Colonic mucosa (tissue), 4 donors: Measurements from ENCODE around the gene THBS3. TPM values are rescaled to one million over a fixed set of nuclear protein-coding genes. Genes with fewer than 3 reads are reported as not detected.
A peak's percentile ranks its signal among the peaks of the same experiment; 100 is the strongest.

Experiments
- DNase-seq: peaks from one replicate; pipeline ENCODE4 v3.0.0-alpha.2; 2020
- H3K27ac ChIP-seq: fragments of 200-600 bp; one replicate; pipeline ENCODE4 v1.8.0; 2021
- H3K27me3 ChIP-seq: fragments of 200-600 bp; one replicate; pipeline ENCODE4 v1.8.0; 2021
- H3K36me3 ChIP-seq: fragments of 200-600 bp; one replicate; pipeline ENCODE4 v1.8.0; 2021
- H3K4me1 ChIP-seq: fragments of 200-600 bp; one replicate; pipeline ENCODE4 v1.8.0; 2021; ENCODE audit warnings: mild to moderate bottlenecking
- H3K4me3 ChIP-seq: fragments of 200-600 bp; one replicate; pipeline ENCODE4 v1.8.0; 2021
- H3K9ac ChIP-seq, 2 donors: one replicate each; pipeline ENCODE4 v1.7.0; 2013; ENCODE audit warnings: control low read depth in 2 of 2, low read depth in 2 of 2, low read length in 2 of 2
- H3K9me3 ChIP-seq: fragments of 200-600 bp; one replicate; pipeline ENCODE4 v1.8.0; 2021
- CTCF ChIP-seq: fragments of 200-600 bp; IDR thresholded peaks from one replicate; pipeline ENCODE4 v1.8.0; 2022; ENCODE audit warnings: antibody characterized with exemption, mild to moderate bottlenecking
- intact Hi-C: fragments of 100-400 bp; cut with DNase I; formaldehyde crosslinking; loops from one replicate; pipeline ENCODE4 v1.14.1; 2022
- total RNA-seq, 2 donors: library from RNA; stranded (reverse); fragmentation: NEBNext Ultra II Directional in 1 of 2; extraction: Animal tissue kit (Norgen Biotek cat#: 25700) in 1 of 2; gene quantifications; one replicate each; pipeline ENCODE4 v1.2.1, GENCODE V29; 2021
- donor health status: healthy.
- donor health status: DM: no; HTN: no; CAD: no.
- donor health status: DM: no; HTN: no; CAD: no.

Gene THBS3
- total RNA-seq, 2 donors from 2014 or later: 12.2 to 16.0 TPM

GRCh38 chr1:155178441-155179111 is 29.1 kb downstream of the THBS3 start:
- H3K9me3 ChIP-seq: no peaks in the 10 kb centered on the region
- no peak for TF ChIP-seq CTCF
- peaks cover 6% of the 10 kb centered on the region for H3K4me1 ChIP-seq
- intact Hi-C loops: no loop called here
- no peak overlapping the region for H3K27ac ChIP-seq
- DNase-seq: peak; percentile 26
- no peaks in the 10 kb centered on the region for H3K36me3 ChIP-seq
- H3K27me3 ChIP-seq: no peaks in the 10 kb centered on the region
- H3K4me3 ChIP-seq: no peak overlapping the region
- H3K9ac ChIP-seq: no peak overlapping the region

- H3K9me3 ChIP-seq: no peaks in the 10 kb centered on the region
- no peak overlapping the region for H3K9ac ChIP-seq
- H3K4me3 ChIP-seq: no peak overlapping the region
- H3K4me1 ChIP-seq: peaks cover 6% of the 10 kb centered on the region
- H3K27ac ChIP-seq: no peak overlapping the region
- H3K27me3 ChIP-seq: no peaks in the 10 kb centered on the region
- intact Hi-C loops: no loop called here
- no peak for TF ChIP-seq CTCF
- no peaks in the 10 kb centered on the region for H3K36me3 ChIP-seq
- peak; percentile 17 for DNase-seq
Measured at GRCh38 chr1:155177918-155178281, 29.8 kb downstream of the THBS3 start.

GRCh38 chr1:155177192-155177917 is 30.3 kb downstream of the THBS3 start:
- H3K4me1 ChIP-seq: peaks cover 9% of the 10 kb centered on the region
- no peak overlapping the region for H3K9ac ChIP-seq
- no peaks in the 10 kb centered on the region for H3K9me3 ChIP-seq
- H3K36me3 ChIP-seq: no peaks in the 10 kb centered on the region
- no peak overlapping the region for H3K27ac ChIP-seq
- TF ChIP-seq CTCF: no peak
- H3K27me3 ChIP-seq: no peaks in the 10 kb centered on the region
- DNase-seq: peak; percentile 18
- intact Hi-C loops: no loop called here
- H3K4me3 ChIP-seq: no peak overlapping the region

GRCh38 chr1:155176544-155177071 is 31.1 kb downstream of the THBS3 start:
- no peak overlapping the region for H3K9ac ChIP-seq
- DNase-seq: peak; percentile 95
- H3K27ac ChIP-seq: no peak overlapping the region
- no peaks in the 10 kb centered on the region for H3K9me3 ChIP-seq
- intact Hi-C loops: no loop called here
- TF ChIP-seq CTCF: peak; percentile 91
- no peak overlapping the region for H3K4me3 ChIP-seq
- H3K27me3 ChIP-seq: no peaks in the 10 kb centered on the region
- H3K4me1 ChIP-seq: peaks cover 13% of the 10 kb centered on the region
- no peaks in the 10 kb centered on the region for H3K36me3 ChIP-seq

- H3K27me3 ChIP-seq: no peaks in the 10 kb centered on the region
- H3K4me3 ChIP-seq: no peak overlapping the region
- no peak for TF ChIP-seq CTCF
- DNase-seq: peak; percentile 31
- no peak overlapping the region for H3K27ac ChIP-seq
- H3K9me3 ChIP-seq: no peaks in the 10 kb centered on the region
- no peak overlapping the region for H3K9ac ChIP-seq
- intact Hi-C loops: no loop called here
- peaks cover 13% of the 10 kb centered on the region for H3K4me1 ChIP-seq
- H3K36me3 ChIP-seq: no peaks in the 10 kb centered on the region
Measured at GRCh38 chr1:155175927-155176371, 31.7 kb downstream of the THBS3 start.
